H9 (cell line): Measurements from ENCODE around the gene ZNF232. TPM values are rescaled to one million over a fixed set of nuclear protein-coding genes. Genes with fewer than 3 reads are reported as not detected.

Source experiments
- DNase-seq: peaks from one replicate; pipeline ENCODE4 v3.0.0-alpha.2; 2017
- H2AFZ ChIP-seq: one replicate; pipeline ENCODE4 v1.6.1; 2013; ENCODE audit warnings: mild to moderate bottlenecking, low read length, control low read depth, moderate library complexity
- H2AK5ac ChIP-seq: 2 replicates; pipeline ENCODE4 v1.6.1; 2013; ENCODE audit warnings: low read length, control low read depth, mixed read lengths; ENCODE audit not compliant: insufficient read length
- H2BK120ac ChIP-seq: one replicate; pipeline ENCODE4 v1.6.1; 2013; ENCODE audit warnings: low read depth, mild to moderate bottlenecking, low read length, control low read depth, inconsistent platforms; ENCODE audit not compliant: poor library complexity, severe bottlenecking
- H2BK12ac ChIP-seq: 2 replicates; pipeline ENCODE4 v1.6.1; 2013; ENCODE audit warnings: low read length, control low read depth, mixed read lengths, low read depth; ENCODE audit not compliant: insufficient read length
- H2BK15ac ChIP-seq: 2 replicates; pipeline ENCODE4 v1.6.1; 2013; ENCODE audit warnings: low read depth, low read length, control low read depth
- H2BK20ac ChIP-seq: one replicate; pipeline ENCODE4 v1.6.1; 2013; ENCODE audit warnings: low read depth, mild to moderate bottlenecking, low read length, control low read depth, inconsistent platforms; ENCODE audit not compliant: poor library complexity, severe bottlenecking
- H2BK5ac ChIP-seq: 2 replicates; pipeline ENCODE4 v1.6.1; 2013; ENCODE audit warnings: low read length, control low read depth, mixed read lengths; ENCODE audit not compliant: insufficient read length
- H3K14ac ChIP-seq: 2 replicates; pipeline ENCODE4 v1.6.1; 2013; ENCODE audit warnings: low read length, control low read depth; ENCODE audit not compliant: insufficient read depth
- H3K18ac ChIP-seq: 2 replicates; pipeline ENCODE4 v1.6.1; 2013; ENCODE audit warnings: low read depth, mild to moderate bottlenecking, mixed read lengths, low read length, control low read depth; ENCODE audit not compliant: insufficient read length
- H3K23ac ChIP-seq: 2 replicates; pipeline ENCODE4 v1.6.1; 2013; ENCODE audit warnings: low read length, control low read depth, mixed read lengths, low read depth; ENCODE audit not compliant: insufficient read length
- H3K23me2 ChIP-seq: 2 replicates; pipeline ENCODE4 v1.6.1; 2013; ENCODE audit warnings: low read depth, mild to moderate bottlenecking, mixed read lengths, low read length, control low read depth; ENCODE audit not compliant: insufficient read length, poor library complexity, severe bottlenecking
- H3K27ac ChIP-seq: 2 replicates; pipeline ENCODE4 v1.5.1; 2013; ENCODE audit warnings: low read length, control low read depth, mixed read lengths, low read depth; ENCODE audit not compliant: insufficient read length
- H3K27me3 ChIP-seq: 2 replicates; pipeline ENCODE4 v1.6.1; 2013; ENCODE audit warnings: low read length, control low read depth, inconsistent platforms; ENCODE audit not compliant: insufficient read depth
- H3K4ac ChIP-seq: 2 replicates; pipeline ENCODE4 v1.6.1; 2013; ENCODE audit warnings: low read depth, mild to moderate bottlenecking, control low read depth, inconsistent platforms, low read length, moderate library complexity
- H3K4me1 ChIP-seq: 2 replicates; pipeline ENCODE4 v1.6.1; 2013; ENCODE audit warnings: low read length, control low read depth, inconsistent platforms; ENCODE audit not compliant: insufficient read depth
- H3K4me2 ChIP-seq: 2 replicates; pipeline ENCODE4 v1.6.1; 2013; ENCODE audit warnings: low read length, control low read depth, mixed read lengths; ENCODE audit not compliant: insufficient read length, insufficient read depth
- H3K56ac ChIP-seq: 2 replicates; pipeline ENCODE4 v1.6.1; 2013; ENCODE audit warnings: low read depth, mild to moderate bottlenecking, mixed read lengths, low read length, control low read depth; ENCODE audit not compliant: insufficient read length
- H3K79me1 ChIP-seq: 2 replicates; pipeline ENCODE4 v1.6.1; 2013; ENCODE audit warnings: low read depth, mild to moderate bottlenecking, moderate library complexity, low read length, control low read depth, inconsistent platforms; ENCODE audit not compliant: insufficient read depth, poor library complexity, severe bottlenecking
- H3K79me2 ChIP-seq: 2 replicates; pipeline ENCODE4 v1.6.1; 2013; ENCODE audit warnings: low read length, control low read depth, inconsistent platforms; ENCODE audit not compliant: insufficient read depth
- H3K9ac ChIP-seq: 2 replicates; pipeline ENCODE4 v1.6.1; 2013; ENCODE audit warnings: low read length, control low read depth, mixed read lengths; ENCODE audit not compliant: insufficient read length; ENCODE audit errors: extremely low read depth
- H3K9me3 ChIP-seq: one replicate; pipeline ENCODE4 v1.6.1; 2013; ENCODE audit warnings: low read depth, low read length, inconsistent platforms; ENCODE audit not compliant: control insufficient read depth
- H3T11ph ChIP-seq: one replicate; pipeline ENCODE4 v1.6.1; 2013; ENCODE audit warnings: mild to moderate bottlenecking, low read length, control low read depth, inconsistent platforms
- H4K20me1 ChIP-seq: one replicate; pipeline ENCODE4 v1.6.1; 2013; ENCODE audit not compliant: control insufficient read depth, insufficient read length, insufficient read depth
- H4K5ac ChIP-seq: 2 replicates; pipeline ENCODE4 v1.6.1; 2013; ENCODE audit warnings: low read depth, mild to moderate bottlenecking, mixed read lengths, low read length, control low read depth; ENCODE audit not compliant: insufficient read length
- H4K8ac ChIP-seq: replicated peaks from 2 replicates; pipeline ENCODE4 v1.6.1; 2013; ENCODE audit warnings: low read length, control low read depth, mixed read lengths, low read depth; ENCODE audit not compliant: insufficient read length
- H4K91ac ChIP-seq: 2 replicates; pipeline ENCODE4 v1.6.1; 2013; ENCODE audit warnings: low read depth, mild to moderate bottlenecking, moderate library complexity, mixed read lengths, low read length, control low read depth; ENCODE audit not compliant: insufficient read length
- H3K27ac Mint-ChIP-seq, 3 experiments: 2 replicates in 2 of 3; 3 replicates in 1 of 3; pipeline ENCODE4 v1.8.0; 2020 to 2021; ENCODE audit warnings: mixed read lengths in 3 of 3, mild to moderate bottlenecking in 1 of 3, moderate library complexity in 1 of 3
- H3K27me3 Mint-ChIP-seq: 2 replicates; pipeline ENCODE4 v1.8.0; 2021; ENCODE audit warnings: low read depth, mild to moderate bottlenecking, moderate library complexity, mixed read lengths
- H3K36me3 Mint-ChIP-seq, 3 experiments: 2 replicates in 2 of 3; 3 replicates in 1 of 3; pipeline ENCODE4 v1.8.0; 2020 to 2021; ENCODE audit warnings: low read depth in 3 of 3, mixed read lengths in 3 of 3; ENCODE audit not compliant: insufficient read depth in 1 of 3
- H3K4me1 Mint-ChIP-seq, 2 experiments: 2 replicates each; pipeline ENCODE4 v1.8.0; 2020; ENCODE audit warnings: mixed read lengths in 2 of 2
- H3K4me3 Mint-ChIP-seq, 2 experiments: 2 replicates in 1 of 2; 3 replicates in 1 of 2; pipeline ENCODE4 v1.8.0; 2020 to 2021; ENCODE audit warnings: mild to moderate bottlenecking in 2 of 2, mixed read lengths in 2 of 2, moderate library complexity in 1 of 2
- H3K9me3 Mint-ChIP-seq, 2 experiments: 2 replicates in 1 of 2; 3 replicates in 1 of 2; pipeline ENCODE4 v1.8.0; 2020; ENCODE audit warnings: mild to moderate bottlenecking in 2 of 2, mixed read lengths in 2 of 2, moderate library complexity in 1 of 2
- CTCF ChIP-seq: fragments of 200-600 bp; sonication (generic); conservative IDR thresholded peaks from 3 replicates; pipeline ENCODE4 v1.8.0; 2021; ENCODE audit warnings: antibody characterized with exemption, mild to moderate bottlenecking
- WGBS: extraction: QIAGEN DNeasy Blood & Tissue Kit; methylation state at CpG from one replicate; pipeline ENCODE4 v1.1.7; 2013; ENCODE audit warnings: missing lambda C conversion rate, low lambda C conversion rate, mixed read lengths; ENCODE audit not compliant: insufficient read length; ENCODE audit errors: extremely low coverage; 5-methylcytosine and 5-hydroxymethylcytosine counted together
- total RNA-seq: library from RNA; stranded (reverse); gene quantifications from 2 replicates; pipeline ENCODE4 v1.2.1, GENCODE V29; 2021

ZNF232 gene
- total RNA-seq, 1 experiment from 2014 or later: 46.4 TPM

GRCh38 chr17:5069724-5070123 lies 42.0 kb downstream of the ZNF232 start:
- H3K23me2 ChIP-seq: no peaks in the 10 kb centered on the region
- H2BK120ac ChIP-seq: no peak overlapping the region
- no peak overlapping the region for H4K91ac ChIP-seq
- H3K27ac Mint-ChIP-seq: no peak overlapping the region
- H2BK15ac ChIP-seq: no peak overlapping the region
- H3K4ac ChIP-seq: no peak overlapping the region
- H3K4me2 ChIP-seq: no peak overlapping the region
- H3K14ac ChIP-seq: no peak overlapping the region
- H2AFZ ChIP-seq: no peak overlapping the region
- no peaks in the 10 kb centered on the region for H3K9me3 Mint-ChIP-seq
- no peaks in the 10 kb centered on the region for H3K79me2 ChIP-seq
- no peaks in the 10 kb centered on the region; the same call in 1 of the 2 replicates for H3K27me3 ChIP-seq
- H2BK20ac ChIP-seq: no peak overlapping the region
- no peak overlapping the region for H3K18ac ChIP-seq
- H3K56ac ChIP-seq: no peak overlapping the region
- no peak overlapping the region for H2AK5ac ChIP-seq
- TF ChIP-seq CTCF: no peak
- H4K8ac ChIP-seq: no peak overlapping the region
- no peaks in the 10 kb centered on the region for H3K9me3 ChIP-seq
- H3K4me1 Mint-ChIP-seq: peaks cover 9 to 10% of the 10 kb centered on the region in 2 experiments
- H3K79me1 ChIP-seq: no peaks in the 10 kb centered on the region
- H2BK5ac ChIP-seq: no peak overlapping the region
- WGBS: no CpG with 5 or more reads among the region's 4 CpGs
- no peak for DNase-seq
- H3K36me3 Mint-ChIP-seq: no peaks in the 10 kb centered on the region
- H3K27me3 Mint-ChIP-seq: peaks cover 18% of the 10 kb centered on the region
- H4K20me1 ChIP-seq: no peaks in the 10 kb centered on the region
- no peak overlapping the region for H3T11ph ChIP-seq
- H3K23ac ChIP-seq: no peak overlapping the region
- H3K9ac ChIP-seq: no peak overlapping the region
- no peak overlapping the region for H3K4me3 Mint-ChIP-seq
- H2BK12ac ChIP-seq: no peak overlapping the region
- H3K4me1 ChIP-seq: no peaks in the 10 kb centered on the region; the same call in 1 of the 2 replicates
- no peak overlapping the region for H4K5ac ChIP-seq
- H3K27ac ChIP-seq: no peak overlapping the region
